SJSA1 (cell line): ENCODE measurements around the gene SP7. TPM values are rescaled to one million over a fixed set of nuclear protein-coding genes. Genes with fewer than 3 reads are reported as not detected.
"Not testable (repeated sequence)": the region's sequence is repeated elsewhere in the genome, so short reads cannot be mapped to it uniquely, and the experiment has no call there.

Experiments used
- DNase-seq, 2 experiments: peaks; one replicate each; pipeline ENCODE4 v3.0.0-alpha.2; 2015 to 2020; ENCODE audit warnings: low spot score in 2 of 2, low read depth in 1 of 2
- H3K27ac ChIP-seq: fragments of 250-450 bp; sonication (Bioruptor Pico); 2 replicates; pipeline ENCODE4 v1.5.1; 2020; ENCODE audit warnings: mild to moderate bottlenecking, moderate library complexity
- H3K27me3 ChIP-seq: fragments of 250-450 bp; sonication (Bioruptor Pico); replicated peaks from 2 replicates; pipeline ENCODE4 v1.5.1; 2020; ENCODE audit warnings: mild to moderate bottlenecking, moderate library complexity
- H3K36me3 ChIP-seq: fragments of 250-450 bp; sonication (Bioruptor Pico); 2 replicates; pipeline ENCODE4 v1.5.1; 2020; ENCODE audit warnings: mild to moderate bottlenecking
- H3K4me1 ChIP-seq: fragments of 250-450 bp; sonication (Bioruptor Pico); replicated peaks from 2 replicates; pipeline ENCODE4 v1.6.1; 2021; ENCODE audit warnings: mild to moderate bottlenecking
- H3K4me3 ChIP-seq: fragments of 250-450 bp; sonication (Bioruptor Pico); 2 replicates; pipeline ENCODE4 v1.5.1; 2020; ENCODE audit warnings: mild to moderate bottlenecking
- H3K9me3 ChIP-seq: fragments of 250-450 bp; sonication (Bioruptor Pico); replicated peaks from 2 replicates; pipeline ENCODE4 v1.5.1; 2020; ENCODE audit warnings: mild to moderate bottlenecking
- total RNA-seq: library from RNA; depleted of rRNA; stranded (reverse); fragments of >200 nt; shearing (Covaris generic); gene quantifications from 2 replicates; pipeline ENCODE4 v1.2.3, GENCODE V29; 2014

Gene SP7
- total RNA-seq, 1 experiment from 2014 or later: not detected

DNA sequence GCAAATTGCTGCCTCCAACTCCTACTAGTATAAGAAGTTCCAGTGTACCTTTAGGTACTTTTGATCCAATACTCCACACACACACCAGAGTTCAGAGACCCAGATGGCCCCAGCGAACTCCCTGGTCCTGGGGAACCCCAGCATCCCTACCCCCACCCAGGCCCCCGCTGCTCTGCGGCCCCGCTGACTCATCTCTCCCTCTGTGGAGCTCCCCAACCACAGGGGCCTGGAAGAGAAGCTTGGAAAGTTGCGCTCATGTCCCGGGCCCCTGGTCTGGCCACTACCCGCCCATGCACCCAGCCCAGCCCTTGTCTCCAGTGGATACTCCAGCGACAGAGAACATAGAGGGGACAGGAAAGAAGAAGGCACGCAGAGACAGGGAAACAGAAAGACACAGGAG lies 4.2 kb upstream of the SP7 start:
- Histone ChIP-seq H3K9me3 (no peaks in the 10 kb centered on the region), H3K36me3 (no peaks in the 10 kb centered on the region), H3K4me3 (no peak overlapping the region), H3K27ac (no peak overlapping the region), H3K27me3 (peaks cover 8% of the 10 kb centered on the region), H3K4me1 (peaks cover 6% of the 10 kb centered on the region)
- no peak for DNase-seq

DNA sequence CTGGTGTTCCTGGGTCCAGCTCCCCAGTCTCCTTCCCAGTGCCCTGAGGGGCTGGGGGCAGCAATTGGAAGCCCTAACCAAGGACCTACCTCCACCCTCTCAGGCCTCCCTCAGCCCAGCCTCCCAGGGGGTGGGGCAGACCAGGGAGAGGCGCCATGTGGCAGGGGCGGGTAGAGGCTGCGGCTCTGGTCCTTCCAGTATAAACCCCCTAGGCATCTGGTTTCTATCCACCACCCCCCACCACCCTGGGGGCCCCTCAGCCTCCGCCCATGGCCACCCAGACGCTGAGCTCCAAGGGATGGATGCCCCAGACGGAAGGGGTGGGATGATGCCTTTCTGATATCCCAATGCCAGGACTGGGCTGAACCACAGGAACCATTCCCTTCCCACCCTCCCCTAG lies 2.8 kb upstream of the SP7 start:
- H3K4me1 ChIP-seq: peaks cover 4% of the 10 kb centered on the region; the same call in 1 of the 2 replicates
- H3K4me3 ChIP-seq: no peak overlapping the region
- DNase-seq: no peak
- no peaks in the 10 kb centered on the region for H3K9me3 ChIP-seq
- peaks cover 8% of the 10 kb centered on the region for H3K27me3 ChIP-seq
- no peak overlapping the region for H3K27ac ChIP-seq
- H3K36me3 ChIP-seq: no peaks in the 10 kb centered on the region

DNA sequence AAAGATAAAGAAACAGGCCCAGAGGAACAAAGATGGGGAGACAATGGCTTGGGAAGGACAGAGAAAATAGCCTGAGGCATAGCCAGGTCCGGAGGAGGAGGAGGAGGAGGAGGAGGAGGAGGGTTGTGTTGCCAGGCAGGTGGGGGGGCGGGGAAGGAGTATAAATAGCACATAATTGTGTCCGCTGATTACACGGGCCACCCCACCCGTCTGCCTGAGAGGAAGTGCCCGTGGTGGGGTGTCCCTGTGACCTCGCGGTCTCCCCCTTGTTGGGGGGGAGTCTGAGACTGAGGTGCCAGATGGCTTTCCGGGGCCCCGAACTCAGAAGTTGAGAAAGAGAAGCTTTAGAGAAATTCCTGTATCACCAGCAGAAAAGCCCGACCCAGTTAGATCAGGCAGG lies 1.9 kb upstream of the SP7 start:
- Histone ChIP-seq H3K9me3 (no peaks in the 10 kb centered on the region), H3K4me3 (no peak overlapping the region)

DNA sequence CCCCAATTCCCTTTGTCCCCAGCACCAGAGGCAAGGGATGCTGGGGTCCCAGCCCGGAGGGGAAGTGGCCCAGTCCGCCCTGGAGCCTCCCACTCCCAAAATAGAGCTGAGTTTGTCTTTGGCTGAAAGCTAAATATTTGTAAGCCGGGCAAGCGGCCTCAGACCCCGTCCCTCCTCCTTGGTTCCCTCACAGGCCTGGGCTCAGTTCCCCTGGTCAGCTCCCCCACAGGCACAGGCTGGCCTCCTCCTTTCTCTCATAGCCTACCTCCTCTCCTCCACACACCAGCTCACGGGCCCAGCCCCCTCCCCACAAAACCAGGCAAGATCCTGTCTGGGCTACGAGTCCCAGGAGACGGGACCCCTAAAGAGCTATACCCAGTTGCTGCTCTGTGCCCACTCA lies 1.3 kb downstream of the SP7 start:
- Histone ChIP-seq H3K4me3 (no peak overlapping the region), H3K27ac (no peak overlapping the region), H3K36me3 (no peaks in the 10 kb centered on the region), H3K9me3 (no peaks in the 10 kb centered on the region), H3K4me1 (peaks cover 4% of the 10 kb centered on the region; the same call in 1 of the 2 replicates), H3K27me3 (peaks cover 8% of the 10 kb centered on the region)
- no peak for DNase-seq

More for the DNA sequence above, 1.9 kb upstream of the SP7 start:
- no peaks in the 10 kb centered on the region for H3K36me3 ChIP-seq
- peaks cover 8% of the 10 kb centered on the region for H3K27me3 ChIP-seq
- no peak for DNase-seq
- H3K4me1 ChIP-seq: peaks cover 4% of the 10 kb centered on the region; the same call in 1 of the 2 replicates
- no peak overlapping the region for H3K27ac ChIP-seq

DNA sequence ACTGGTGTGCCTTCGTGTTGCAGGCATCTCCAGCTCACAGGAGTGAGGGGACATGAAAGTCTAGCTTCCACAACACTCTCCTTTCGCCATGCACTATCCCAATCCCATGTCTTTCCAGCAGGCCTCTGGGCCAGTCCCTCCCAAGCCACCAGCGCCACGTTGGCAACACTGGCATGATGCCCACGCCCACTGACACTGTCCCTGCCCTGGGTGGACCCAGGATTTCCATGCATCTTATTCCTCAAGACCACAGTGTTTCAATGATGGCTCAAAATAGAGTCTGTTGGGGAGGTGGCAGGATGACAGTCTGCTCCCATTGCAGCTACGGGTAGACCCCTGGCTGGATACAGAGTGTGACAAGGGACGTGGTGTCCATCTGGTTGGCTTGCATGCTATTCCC lies 2.3 kb downstream of the SP7 start:
- peaks cover 4% of the 10 kb centered on the region; the same call in 1 of the 2 replicates for H3K4me1 ChIP-seq
- H3K27me3 ChIP-seq: peaks cover 8% of the 10 kb centered on the region
- H3K4me3 ChIP-seq: no peak overlapping the region
- no peak for DNase-seq
- H3K27ac ChIP-seq: no peak overlapping the region
- H3K36me3 ChIP-seq: no peaks in the 10 kb centered on the region
- H3K9me3 ChIP-seq: no peaks in the 10 kb centered on the region

DNA sequence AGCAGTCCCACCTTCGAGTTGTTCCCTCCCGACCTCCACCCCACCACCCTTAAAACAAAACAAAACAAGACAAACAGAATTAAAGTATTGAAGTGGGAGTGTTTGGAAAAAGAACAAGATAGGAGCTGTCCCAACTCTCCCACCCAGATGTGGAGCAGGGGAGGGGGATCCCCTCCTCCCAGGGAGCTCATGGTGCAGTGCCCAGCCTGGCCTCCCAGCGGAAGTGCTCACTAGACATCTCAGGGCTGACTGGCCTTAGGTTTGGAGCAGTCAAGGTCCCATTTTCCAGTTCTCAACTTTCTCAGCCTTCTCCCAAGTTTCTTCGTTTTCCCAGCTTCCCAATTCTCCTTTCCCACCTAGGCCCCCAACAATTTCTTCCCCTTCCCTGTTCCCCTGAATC lies 2.9 kb downstream of the SP7 start:
- no peak overlapping the region for H3K27ac ChIP-seq
- H3K4me3 ChIP-seq: no peak overlapping the region
- H3K9me3 ChIP-seq: no peaks in the 10 kb centered on the region
- H3K36me3 ChIP-seq: no peaks in the 10 kb centered on the region
- peaks cover 4% of the 10 kb centered on the region for H3K27me3 ChIP-seq
- no peaks in the 10 kb centered on the region for H3K4me1 ChIP-seq
- DNase-seq: no peak

DNA sequence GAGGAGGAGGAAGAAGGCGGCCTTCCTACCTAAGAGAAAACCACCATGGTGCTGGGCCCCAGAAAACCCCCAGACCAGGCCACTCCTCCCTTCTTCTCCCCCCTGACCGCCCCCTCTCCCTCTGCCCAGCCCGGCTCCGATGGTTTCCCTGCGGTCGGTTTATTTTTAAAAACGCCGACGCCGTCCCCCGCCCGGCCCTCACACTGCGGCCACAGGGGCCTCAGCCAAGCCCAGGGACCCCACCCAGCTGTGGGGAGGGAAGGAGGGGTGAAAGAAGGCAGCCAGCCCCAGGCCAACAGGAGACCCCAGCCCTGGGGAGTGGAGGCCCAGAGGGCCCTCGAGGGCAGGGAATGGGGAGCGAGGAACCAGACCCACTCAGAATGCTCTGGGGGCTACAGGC lies 3.4 kb downstream of the SP7 start:
- Histone ChIP-seq H3K27me3 (peaks cover 4% of the 10 kb centered on the region), H3K36me3 (no peaks in the 10 kb centered on the region), H3K4me1 (no peaks in the 10 kb centered on the region), H3K4me3 (no peak overlapping the region), H3K27ac (no peak overlapping the region), H3K9me3 (no peaks in the 10 kb centered on the region)
- no peak for DNase-seq

DNA sequence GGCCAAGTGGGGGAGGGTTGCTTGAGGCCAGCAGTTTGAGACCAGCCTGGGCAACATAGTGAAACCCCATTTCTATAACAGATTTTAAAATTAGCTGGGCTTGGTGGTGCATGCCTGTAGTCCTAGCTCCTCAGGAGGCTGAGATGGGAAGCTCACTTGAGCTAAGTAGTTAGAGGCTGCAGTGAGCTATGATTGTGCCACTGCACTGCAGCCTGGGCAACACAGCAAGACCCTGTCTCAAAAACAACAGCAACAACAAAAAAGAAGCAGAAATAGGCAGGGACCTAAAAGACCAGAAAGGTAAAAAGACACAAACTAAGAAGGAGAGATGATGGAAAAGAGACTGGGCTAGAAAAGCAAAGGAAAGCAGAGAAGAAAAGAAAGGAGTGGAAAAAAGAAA lies 3.8 kb downstream of the SP7 start:
- H3K36me3 ChIP-seq, H3K4me1 ChIP-seq, DNase-seq, H3K27me3 ChIP-seq, H3K4me3 ChIP-seq, H3K9me3 ChIP-seq, H3K27ac ChIP-seq: not testable (repeated sequence)

DNA sequence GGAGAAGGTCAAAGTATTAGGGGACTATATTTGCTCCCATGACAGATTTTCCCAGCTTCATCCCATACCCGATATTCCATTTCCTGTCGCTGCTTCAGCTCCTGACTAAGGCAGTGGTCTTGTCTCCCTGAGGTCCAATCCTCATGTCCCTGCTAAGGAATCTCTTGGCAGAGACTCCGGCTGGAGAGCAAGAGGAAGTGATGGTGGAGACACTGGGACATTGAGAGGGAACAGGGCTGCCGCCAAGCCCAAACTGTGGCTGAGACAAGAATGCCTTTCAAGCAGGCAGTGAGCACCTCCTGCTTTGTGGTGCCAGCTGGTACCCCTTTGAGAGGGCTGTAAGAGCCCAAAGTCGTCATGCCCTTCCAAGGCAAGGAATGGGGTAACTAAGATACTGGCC lies 5.5 kb downstream of the SP7 start:
- H3K27ac ChIP-seq: no peak overlapping the region
- DNase-seq: no peak
- no peaks in the 10 kb centered on the region for H3K9me3 ChIP-seq
- no peaks in the 10 kb centered on the region for H3K27me3 ChIP-seq
- H3K36me3 ChIP-seq: no peaks in the 10 kb centered on the region
- H3K4me3 ChIP-seq: no peak overlapping the region
- H3K4me1 ChIP-seq: peaks cover 5% of the 10 kb centered on the region

DNA sequence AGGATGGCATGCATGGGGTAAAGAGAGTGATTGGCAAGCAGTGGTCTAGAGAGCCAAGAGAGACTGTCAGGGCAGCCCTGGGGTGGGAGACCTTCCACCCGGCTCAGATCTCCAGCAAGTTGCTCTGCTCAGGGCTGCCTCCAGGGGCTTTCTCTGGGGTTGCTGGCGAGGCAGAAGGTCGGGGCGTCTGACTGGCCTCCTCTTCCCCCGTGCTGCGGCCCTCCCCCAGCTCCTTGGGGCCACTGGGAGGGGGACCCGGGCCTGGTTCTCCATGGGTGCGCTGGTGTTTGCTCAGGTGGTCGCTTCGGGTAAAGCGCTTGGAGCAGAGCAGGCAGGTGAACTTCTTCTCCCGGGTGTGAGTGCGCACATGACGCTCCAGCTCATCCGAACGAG lies 8.1 kb downstream of the SP7 start:
- H3K27ac ChIP-seq: no peak overlapping the region
- no peak for DNase-seq
- peaks cover 14% of the 10 kb centered on the region for H3K4me1 ChIP-seq
- H3K9me3 ChIP-seq: no peaks in the 10 kb centered on the region
- no peaks in the 10 kb centered on the region for H3K27me3 ChIP-seq
- no peak overlapping the region for H3K4me3 ChIP-seq
- no peaks in the 10 kb centered on the region; the same call in 1 of the 2 replicates for H3K36me3 ChIP-seq

DNA sequence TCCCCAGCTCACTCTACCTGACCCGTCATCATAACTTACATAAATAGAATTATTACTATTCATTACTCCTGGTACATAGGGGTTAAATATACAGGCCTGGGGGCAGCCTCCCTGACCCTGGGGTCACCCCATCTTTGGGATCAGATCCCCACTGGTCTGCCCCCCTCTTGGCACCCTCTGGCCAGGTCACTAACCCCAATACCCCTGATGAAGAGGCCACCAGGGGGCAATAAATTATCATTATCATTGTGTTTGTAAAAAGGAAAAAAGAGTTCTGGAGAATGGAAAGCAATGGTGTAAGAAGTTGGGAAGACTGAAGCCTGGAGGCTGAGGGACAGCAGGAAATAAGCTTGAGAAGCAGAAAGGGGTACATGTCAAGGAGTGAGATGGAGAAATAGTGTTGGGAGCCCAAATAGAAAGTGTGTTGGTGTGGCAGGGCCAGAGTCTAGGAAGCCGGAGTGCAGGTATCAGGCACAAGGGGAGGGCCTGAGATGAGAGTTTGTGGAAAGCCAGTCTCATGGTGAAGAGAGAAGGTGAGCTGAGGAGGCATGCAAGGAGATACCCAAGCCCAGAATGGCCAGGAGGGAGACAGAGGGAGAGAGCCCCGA lies 8.6 kb downstream of the SP7 start:
- H3K36me3 ChIP-seq: no peaks in the 10 kb centered on the region; the same call in 1 of the 2 replicates
- H3K27me3 ChIP-seq: no peaks in the 10 kb centered on the region
- DNase-seq: no peak
- H3K4me1 ChIP-seq: peaks cover 14% of the 10 kb centered on the region
- no peak overlapping the region for H3K4me3 ChIP-seq
- no peak overlapping the region for H3K27ac ChIP-seq
- no peaks in the 10 kb centered on the region for H3K9me3 ChIP-seq

DNA sequence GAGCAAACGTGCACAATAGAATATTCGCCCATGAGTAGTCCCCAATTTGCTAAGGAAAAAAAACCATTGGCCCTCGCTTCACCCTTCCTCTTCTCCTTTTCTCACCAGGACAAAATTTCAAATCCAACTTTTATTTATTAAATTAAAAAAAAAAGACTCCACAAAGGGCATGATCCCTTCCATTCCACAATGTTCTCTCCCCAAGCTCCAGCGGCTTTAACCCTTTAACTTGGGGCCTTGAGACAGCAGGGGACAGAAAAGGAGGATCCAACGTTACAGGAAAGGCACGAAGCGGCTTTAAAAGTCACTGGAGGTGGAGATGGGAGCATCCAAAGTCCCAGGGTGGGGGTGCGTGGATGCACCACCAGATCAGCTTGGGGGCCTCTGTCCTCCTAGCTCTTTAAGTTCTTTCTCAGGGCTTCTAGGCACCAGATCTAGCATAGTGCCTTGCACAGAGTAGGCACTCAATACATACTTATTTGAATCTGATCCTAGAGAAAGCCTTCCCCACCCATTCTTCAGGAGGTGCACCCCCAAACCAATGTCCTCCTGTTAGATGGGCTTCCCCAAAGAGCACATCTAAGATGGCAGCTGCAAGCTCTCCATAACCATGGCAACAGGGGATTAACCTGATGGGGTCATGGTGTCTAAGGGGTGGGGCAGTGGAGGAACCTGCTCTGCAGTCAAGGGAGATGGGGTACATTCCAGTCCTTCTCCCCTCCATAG lies 9.5 kb downstream of the SP7 start:
- no peak overlapping the region for H3K27ac ChIP-seq
- H3K9me3 ChIP-seq: no peaks in the 10 kb centered on the region
- no peaks in the 10 kb centered on the region; the same call in 1 of the 2 replicates for H3K36me3 ChIP-seq
- no peak overlapping the region for H3K4me3 ChIP-seq
- H3K27me3 ChIP-seq: no peaks in the 10 kb centered on the region
- H3K4me1 ChIP-seq: peaks cover 19% of the 10 kb centered on the region
- no peak for DNase-seq

DNA sequence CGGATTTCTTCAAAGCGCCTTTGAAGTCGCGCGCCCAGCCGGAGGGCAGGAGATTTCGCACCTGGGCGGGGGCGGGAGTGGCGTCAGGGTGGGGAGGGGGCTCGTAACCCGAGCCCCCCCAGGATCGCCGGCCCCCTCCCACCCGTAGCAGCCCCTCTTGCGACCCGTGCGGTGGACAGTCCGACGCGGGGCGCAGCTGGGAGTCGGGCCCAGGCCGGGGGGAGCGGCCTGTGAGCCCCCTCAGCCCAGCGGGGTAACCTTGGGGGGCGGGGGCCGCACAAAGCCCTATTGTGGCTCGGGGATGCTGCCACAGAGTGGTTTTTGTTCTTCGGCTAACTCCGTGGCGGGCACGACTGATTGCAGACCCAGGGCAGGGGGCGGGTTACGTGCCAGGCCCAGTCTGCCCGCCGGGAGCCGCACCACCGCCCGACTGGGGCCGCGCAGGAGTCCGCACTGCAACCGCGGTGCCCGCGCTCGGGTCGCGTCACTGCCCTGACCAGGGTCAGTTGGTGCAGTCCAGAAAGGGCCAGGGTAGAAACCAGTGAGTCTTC lies 10.6 kb downstream of the SP7 start:
- DNase-seq: no peak
- Histone ChIP-seq H3K4me1 (peaks cover 22% of the 10 kb centered on the region), H3K4me3 (peak overlapping the region; percentile 58), H3K27ac (peak overlapping the region; percentile 87), H3K36me3 (no peaks in the 10 kb centered on the region; the same call in 1 of the 2 replicates), H3K27me3 (no peaks in the 10 kb centered on the region), H3K9me3 (no peaks in the 10 kb centered on the region)

DNA sequence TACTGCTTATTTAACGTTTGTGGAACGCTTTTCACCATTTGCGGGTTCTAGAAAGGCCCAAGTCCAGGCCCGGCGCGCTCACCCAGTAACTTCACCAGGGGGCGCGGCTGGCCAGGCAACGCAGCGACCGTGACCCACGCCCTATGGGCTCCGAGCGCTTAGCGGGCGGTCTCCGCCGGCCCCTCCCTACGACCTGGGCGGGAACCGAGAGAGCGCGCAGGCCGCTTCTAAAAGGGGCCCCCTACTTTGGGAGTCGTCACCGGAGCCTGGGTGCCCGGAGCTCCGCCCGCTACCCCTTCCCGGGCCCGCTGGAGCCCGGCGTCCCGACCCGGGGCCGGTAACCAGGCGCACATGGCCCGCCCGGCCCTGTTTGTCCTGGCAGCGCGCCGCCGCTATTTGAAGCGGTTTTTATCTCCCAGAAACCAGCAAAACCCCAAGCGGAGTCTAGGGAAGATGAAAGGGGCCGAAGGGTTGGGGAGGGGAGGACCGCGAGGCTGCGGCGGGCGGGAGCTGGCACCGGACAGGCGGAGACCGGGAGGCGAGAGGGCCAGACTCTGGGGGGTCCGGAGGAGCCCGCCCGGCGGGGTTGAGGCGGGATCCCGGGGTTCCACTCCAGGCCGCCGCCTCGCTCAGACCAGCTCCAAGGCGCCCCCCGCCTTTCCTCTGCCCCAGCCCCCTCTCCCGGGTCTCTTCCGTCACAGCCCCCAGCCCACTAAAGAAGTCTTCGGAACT lies 11.2 kb downstream of the SP7 start:
- Histone ChIP-seq H3K4me1 (peaks cover 26% of the 10 kb centered on the region), H3K4me3 (peak overlapping the region; percentile 58), H3K27me3 (no peaks in the 10 kb centered on the region), H3K36me3 (peaks cover 4% of the 10 kb centered on the region), H3K9me3 (no peaks in the 10 kb centered on the region), H3K27ac (peak overlapping the region; percentile 87)
- DNase-seq: peak; percentile 94
